Chondrocyte (in vitro differentiated cells): Measurements from ENCODE around the gene INPP5D. TPM values are rescaled to one million over a fixed set of nuclear protein-coding genes. Genes with fewer than 3 reads are reported as not detected.
"Not testable (repeated sequence)": the region's sequence is repeated elsewhere in the genome, so short reads cannot be mapped to it uniquely, and the experiment has no call there.

Experiments used
- DNase-seq: peaks from one replicate; pipeline ENCODE4 v3.0.0; 2021; ENCODE audit warnings: mixed read lengths, low spot score
- H3K27ac Mint-ChIP-seq: one replicate; pipeline ENCODE4 v1.8.0; 2021; ENCODE audit warnings: mild to moderate bottlenecking, moderate library complexity, mixed read lengths; ENCODE audit not compliant: unreplicated experiment
- H3K27me3 Mint-ChIP-seq: 2 replicates; pipeline ENCODE4 v1.8.0; 2021; ENCODE audit warnings: low read depth, mixed read lengths
- H3K36me3 Mint-ChIP-seq: 2 replicates; pipeline ENCODE4 v1.8.0; 2021; ENCODE audit warnings: low read depth, mixed read lengths
- H3K4me1 Mint-ChIP-seq: 2 replicates; pipeline ENCODE4 v1.8.0; 2021; ENCODE audit warnings: low read depth, mild to moderate bottlenecking, mixed read lengths
- H3K4me3 Mint-ChIP-seq: one replicate; pipeline ENCODE4 v1.8.0; 2021; ENCODE audit warnings: mild to moderate bottlenecking, moderate library complexity, mixed read lengths; ENCODE audit not compliant: unreplicated experiment
- H3K9me3 Mint-ChIP-seq: 2 replicates; pipeline ENCODE4 v1.8.0; 2021; ENCODE audit warnings: low read depth, mixed read lengths
- CTCF ChIP-seq: fragments of 200-600 bp; sonication (generic); IDR thresholded peaks from 2 replicates; pipeline ENCODE4 v1.5.0; 2021; ENCODE audit warnings: antibody characterized with exemption, mild to moderate bottlenecking, moderate library complexity
- total RNA-seq: library from RNA; stranded (reverse); gene quantifications from 3 replicates; pipeline ENCODE4 v1.2.1, GENCODE V29; 2021

INPP5D gene
- total RNA-seq, 1 donor from 2014 or later, result 0.20 TPM

- Mint-ChIP-seq H3K36me3 (no peaks in the 10 kb centered on the region), H3K4me1 (no peaks in the 10 kb centered on the region), H3K27ac (no peak overlapping the region), H3K27me3 (peaks cover 32% of the 10 kb centered on the region), H3K9me3 (no peaks in the 10 kb centered on the region), H3K4me3 (no peak overlapping the region)
- TF ChIP-seq CTCF, result no peak
- no peak for DNase-seq
Observed at GRCh38 chr2:233094614-233095013, 34.5 kb downstream of the INPP5D start.

GRCh38 chr2:233096006-233096405 is 35.9 kb downstream of the INPP5D start:
- Mint-ChIP-seq H3K4me1 (no peaks in the 10 kb centered on the region), H3K4me3 (no peak overlapping the region), H3K27ac (no peak overlapping the region), H3K9me3 (no peaks in the 10 kb centered on the region), H3K27me3 (peaks cover 34% of the 10 kb centered on the region), H3K36me3 (no peaks in the 10 kb centered on the region)
- DNase-seq, result no peak
- TF ChIP-seq CTCF, result no peak

DNA sequence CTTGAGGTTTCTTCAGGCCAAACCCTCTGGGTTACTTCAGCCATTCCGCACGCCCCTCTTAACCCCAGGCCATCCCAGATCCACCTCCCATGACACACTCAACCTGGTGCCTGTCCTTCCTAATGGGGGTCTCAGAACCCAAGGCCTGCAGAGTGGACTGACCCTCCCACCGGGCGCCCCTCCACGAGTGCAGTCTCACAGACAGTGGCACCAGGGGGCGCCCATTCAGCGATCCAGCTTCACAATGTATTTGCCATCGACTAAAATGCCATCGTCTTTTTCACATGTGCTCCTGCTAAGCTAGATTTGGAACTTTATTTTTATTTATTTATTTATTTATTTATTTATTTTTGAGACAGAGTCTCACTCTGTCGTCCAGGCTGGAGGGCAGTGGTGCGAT is 38.5 kb downstream of the INPP5D start:
- Mint-ChIP-seq H3K9me3 (no peaks in the 10 kb centered on the region), H3K27me3 (peaks cover 32% of the 10 kb centered on the region), H3K36me3 (no peaks in the 10 kb centered on the region), H3K4me1 (no peaks in the 10 kb centered on the region), H3K4me3 (no peak overlapping the region), H3K27ac (no peak overlapping the region)
- DNase-seq, result peak; percentile 84
- peak; percentile 70 for TF ChIP-seq CTCF

DNA sequence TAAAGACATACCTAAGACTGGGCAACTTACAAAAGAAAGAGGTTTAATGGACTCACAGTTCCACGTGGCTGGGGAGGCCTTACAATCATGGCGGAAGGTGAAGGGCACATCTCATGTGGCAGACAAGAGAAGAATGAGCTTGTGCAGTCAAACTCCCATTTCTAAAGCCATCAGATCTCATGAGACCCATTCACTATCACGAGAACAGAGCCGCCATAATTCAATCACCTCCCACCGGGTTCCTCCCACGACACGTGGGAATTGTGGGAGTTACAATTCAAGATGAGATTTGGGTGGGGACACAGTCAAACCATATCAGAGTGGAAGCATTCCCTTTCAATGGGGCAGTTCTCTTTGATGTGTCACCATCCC is 39.7 kb downstream of the INPP5D start:
- not testable (repeated sequence) for H3K9me3 Mint-ChIP-seq, H3K4me1 Mint-ChIP-seq, DNase-seq, H3K27ac Mint-ChIP-seq, H3K36me3 Mint-ChIP-seq, H3K4me3 Mint-ChIP-seq
- H3K27me3 Mint-ChIP-seq, result peaks cover 29% of the 10 kb centered on the region

DNA sequence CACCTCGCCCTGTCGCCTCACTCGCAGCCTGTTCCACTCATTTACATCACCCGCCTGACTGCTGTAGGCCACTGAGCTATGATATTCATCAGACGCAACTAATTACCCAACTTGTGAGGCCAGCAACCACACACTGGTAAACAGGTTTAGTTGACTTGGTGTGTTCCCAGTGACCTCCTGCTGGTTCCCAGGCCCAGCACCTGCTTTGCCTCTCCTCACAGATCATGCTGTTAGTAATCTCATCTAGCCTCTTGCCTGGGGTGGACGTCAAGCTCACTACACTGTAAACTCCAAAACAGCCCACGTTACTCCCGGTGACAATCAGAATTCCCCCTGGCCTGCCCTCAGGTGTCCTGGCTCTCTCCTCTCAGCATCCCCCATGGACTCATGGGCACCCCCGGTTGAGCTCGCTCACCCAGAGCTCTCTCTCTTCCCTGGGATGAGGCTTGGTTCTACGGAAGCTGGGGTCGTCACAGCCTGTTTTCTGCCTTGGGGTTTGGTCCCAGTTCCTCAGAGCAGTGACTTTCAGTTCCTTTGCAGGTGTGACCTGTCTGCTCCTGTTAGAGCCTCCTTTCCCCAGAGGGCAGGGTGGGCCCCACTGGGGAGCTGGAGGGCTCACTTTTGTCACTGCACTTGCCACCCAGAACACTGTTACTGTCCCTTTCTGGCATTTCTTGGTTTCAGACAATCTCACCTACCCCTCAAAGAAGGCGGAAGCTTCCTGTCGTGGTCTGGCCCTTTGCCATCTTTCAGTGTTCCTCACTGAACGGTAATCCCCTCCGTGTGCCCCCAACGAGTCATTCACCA is 40.3 kb downstream of the INPP5D start:
- no peak overlapping the region for H3K4me3 Mint-ChIP-seq
- no peaks in the 10 kb centered on the region for H3K36me3 Mint-ChIP-seq
- no peaks in the 10 kb centered on the region for H3K4me1 Mint-ChIP-seq
- H3K9me3 Mint-ChIP-seq, result no peaks in the 10 kb centered on the region
- peaks cover 32% of the 10 kb centered on the region for H3K27me3 Mint-ChIP-seq
- no peak for TF ChIP-seq CTCF
- no peak for DNase-seq
- H3K27ac Mint-ChIP-seq, result no peak overlapping the region

DNA sequence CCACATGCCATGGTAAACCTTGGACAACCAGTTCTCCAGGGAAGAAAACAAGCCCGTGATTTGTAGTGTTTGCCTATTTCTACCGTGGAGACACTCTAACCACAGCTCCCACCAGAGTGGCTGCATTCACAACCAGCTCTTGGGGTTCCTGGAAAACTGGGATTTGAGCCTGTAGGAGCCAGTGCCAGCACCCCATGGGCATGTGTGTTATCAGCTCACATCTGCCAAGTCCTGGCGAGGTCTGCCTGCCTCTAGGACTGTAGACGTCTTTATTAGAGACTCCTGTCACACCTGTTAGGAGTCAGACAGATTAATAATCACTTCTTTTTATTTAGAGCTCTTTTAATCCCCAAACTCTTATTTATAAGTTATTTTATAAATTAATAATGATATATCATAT is 41.0 kb downstream of the INPP5D start:
- Mint-ChIP-seq H3K9me3 (peaks cover 6% of the 10 kb centered on the region), H3K4me1 (no peaks in the 10 kb centered on the region), H3K4me3 (no peak overlapping the region), H3K27me3 (peaks cover 35% of the 10 kb centered on the region), H3K27ac (no peak overlapping the region), H3K36me3 (no peaks in the 10 kb centered on the region)
- TF ChIP-seq CTCF, result no peak
- peak; percentile 22 for DNase-seq
